ENCODE measurements around the gene ROR1. TPM values are rescaled to one million over a fixed set of nuclear protein-coding genes. Genes with fewer than 3 reads are reported as not detected.

The ROR1 gene
- total RNA-seq, 4 donors from 2014 or later, result 2.6 to 37.6 (median 11.5) TPM

DNA sequence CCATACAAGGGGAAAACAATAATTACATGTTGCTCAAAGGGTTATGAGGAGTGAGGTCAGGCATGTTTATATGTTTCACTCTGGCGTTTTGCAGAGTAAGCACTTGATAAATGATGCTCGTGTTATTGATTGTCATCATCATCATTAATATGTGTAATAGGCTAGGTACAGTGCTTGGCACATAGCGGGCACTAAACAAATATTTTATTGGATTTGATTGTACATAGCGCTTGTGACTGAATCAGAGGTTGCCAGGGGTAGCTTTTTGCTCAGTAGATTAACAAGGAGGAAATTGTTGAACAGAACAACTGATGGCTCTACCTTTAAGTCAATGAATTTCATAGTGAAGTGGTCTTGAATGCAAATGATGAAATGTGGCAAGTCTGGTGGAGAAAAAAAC, 91.7 kb downstream of the ROR1 start:
- no peaks in the 10 kb centered on the region for H3K36me3 ChIP-seq
- no peak overlapping the region for H3K4me3 ChIP-seq
- intact Hi-C loops (cut with DNase I; ENCODE audit: low total_unique reads), result loop anchor here (10.0 kb wide), 1 partner anchor 91 kb away; the partner anchor contains the start of gene ROR1
- H3K27me3 ChIP-seq, result no peaks in the 10 kb centered on the region
- peaks cover 6 to 14% of the 10 kb centered on the region in 2 donors for H3K4me1 ChIP-seq
- TF ChIP-seq POLR2A (IDR thresholded peaks at IDR 0.05), result no peak
- TF ChIP-seq, protein P1, sequence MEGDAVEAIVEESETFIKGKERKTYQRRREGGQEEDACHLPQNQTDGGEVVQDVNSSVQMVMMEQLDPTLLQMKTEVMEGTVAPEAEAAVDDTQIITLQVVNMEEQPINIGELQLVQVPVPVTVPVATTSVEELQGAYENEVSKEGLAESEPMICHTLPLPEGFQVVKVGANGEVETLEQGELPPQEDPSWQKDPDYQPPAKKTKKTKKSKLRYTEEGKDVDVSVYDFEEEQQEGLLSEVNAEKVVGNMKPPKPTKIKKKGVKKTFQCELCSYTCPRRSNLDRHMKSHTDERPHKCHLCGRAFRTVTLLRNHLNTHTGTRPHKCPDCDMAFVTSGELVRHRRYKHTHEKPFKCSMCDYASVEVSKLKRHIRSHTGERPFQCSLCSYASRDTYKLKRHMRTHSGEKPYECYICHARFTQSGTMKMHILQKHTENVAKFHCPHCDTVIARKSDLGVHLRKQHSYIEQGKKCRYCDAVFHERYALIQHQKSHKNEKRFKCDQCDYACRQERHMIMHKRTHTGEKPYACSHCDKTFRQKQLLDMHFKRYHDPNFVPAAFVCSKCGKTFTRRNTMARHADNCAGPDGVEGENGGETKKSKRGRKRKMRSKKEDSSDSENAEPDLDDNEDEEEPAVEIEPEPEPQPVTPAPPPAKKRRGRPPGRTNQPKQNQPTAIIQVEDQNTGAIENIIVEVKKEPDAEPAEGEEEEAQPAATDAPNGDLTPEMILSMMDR (IDR thresholded peaks at IDR 0.05), result no peak
- no peaks in the 10 kb centered on the region for H3K9me3 ChIP-seq
- no peak for DNase-seq
- H3K27ac ChIP-seq, result no peak overlapping the region

DNA sequence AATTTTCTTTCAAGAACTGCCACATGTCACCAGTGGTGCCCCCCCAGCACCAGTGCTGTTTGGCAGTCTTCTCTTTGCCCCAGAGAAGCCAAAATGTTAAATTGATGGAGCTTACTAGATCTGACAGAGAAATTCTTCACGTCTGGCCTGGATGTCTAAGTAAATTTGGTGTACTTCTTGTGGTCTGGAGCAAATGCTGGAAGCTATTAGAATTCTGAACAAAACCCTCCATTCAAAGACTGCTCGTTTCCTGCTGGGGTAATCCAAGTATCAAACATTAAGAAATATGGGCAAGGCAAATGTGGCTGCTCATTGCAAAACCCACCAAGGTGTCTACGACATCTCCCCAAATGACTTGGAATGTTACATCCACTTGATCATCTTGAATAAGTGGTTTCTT, 92.3 kb downstream of the ROR1 start:
- Histone ChIP-seq H3K27me3 (no peaks in the 10 kb centered on the region), H3K4me3 (no peak overlapping the region), H3K27ac (no peak overlapping the region), H3K9me3 (no peaks in the 10 kb centered on the region), H3K36me3 (no peaks in the 10 kb centered on the region), H3K4me1 (peaks cover 6 to 14% of the 10 kb centered on the region in 2 donors)
- DNase-seq, result no peak
- TF ChIP-seq POLR2A (IDR thresholded peaks at IDR 0.05), result no peak
- TF ChIP-seq, protein P1 (IDR thresholded peaks at IDR 0.05), result no peak
- intact Hi-C loops (cut with DNase I; ENCODE audit: low total_unique reads), result loop anchor here (10.0 kb wide), 1 partner anchor 91 kb away; the partner anchor contains the start of gene ROR1

DNA sequence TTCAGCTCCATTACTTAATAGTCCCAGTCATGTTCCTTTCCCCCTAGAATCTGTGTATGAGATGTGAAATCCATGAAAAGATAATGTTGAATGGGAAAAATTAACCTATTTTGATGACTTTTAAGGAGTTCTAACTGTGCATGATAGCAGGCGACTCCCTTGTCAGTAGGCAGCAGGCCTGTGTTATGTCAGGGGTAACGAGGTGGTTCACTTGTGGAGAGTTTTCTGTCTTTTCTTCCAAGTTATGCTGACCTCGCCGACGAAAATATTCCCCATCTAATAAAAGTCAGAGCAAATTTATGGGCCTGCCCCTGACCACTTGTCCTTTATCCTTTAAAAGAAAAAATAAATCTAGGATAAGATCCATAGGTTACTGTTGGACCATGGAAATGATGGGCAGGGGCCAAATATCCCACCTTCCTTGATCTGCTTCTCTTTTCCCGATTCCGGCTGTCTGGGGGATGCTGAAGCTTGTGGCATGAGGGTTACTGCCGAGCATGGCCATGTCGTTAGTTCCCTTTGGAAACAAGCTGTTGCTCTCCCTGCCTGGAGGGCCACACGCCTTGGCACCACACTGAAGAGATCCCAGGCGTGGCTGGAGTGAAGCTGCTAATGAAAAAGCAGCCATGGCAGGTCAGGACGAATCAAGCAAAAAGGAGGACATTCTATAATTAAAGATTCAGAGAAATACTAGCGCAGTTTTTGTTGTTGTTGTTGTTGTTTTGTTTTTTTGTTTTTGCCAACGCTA, 93.8 kb downstream of the ROR1 start:
- intact Hi-C loops (cut with DNase I; ENCODE audit: low total_unique reads), result loop anchor here (10.0 kb wide), 1 partner anchor 93 kb away; the partner anchor contains the start of gene ROR1
- no peaks in the 10 kb centered on the region for H3K27me3 ChIP-seq
- TF ChIP-seq, protein P1 (IDR thresholded peaks at IDR 0.05), result no peak
- TF ChIP-seq POLR2A (IDR thresholded peaks at IDR 0.05), result no peak
- peaks cover 6 to 9% of the 10 kb centered on the region in 2 donors for H3K4me1 ChIP-seq
- no peaks in the 10 kb centered on the region for H3K9me3 ChIP-seq
- peak; percentile 62 to 76 for DNase-seq
- peak overlapping the region; percentile 44 to 70 for H3K27ac ChIP-seq
- H3K36me3 ChIP-seq, result no peaks in the 10 kb centered on the region
- no peak overlapping the region for H3K4me3 ChIP-seq

DNA sequence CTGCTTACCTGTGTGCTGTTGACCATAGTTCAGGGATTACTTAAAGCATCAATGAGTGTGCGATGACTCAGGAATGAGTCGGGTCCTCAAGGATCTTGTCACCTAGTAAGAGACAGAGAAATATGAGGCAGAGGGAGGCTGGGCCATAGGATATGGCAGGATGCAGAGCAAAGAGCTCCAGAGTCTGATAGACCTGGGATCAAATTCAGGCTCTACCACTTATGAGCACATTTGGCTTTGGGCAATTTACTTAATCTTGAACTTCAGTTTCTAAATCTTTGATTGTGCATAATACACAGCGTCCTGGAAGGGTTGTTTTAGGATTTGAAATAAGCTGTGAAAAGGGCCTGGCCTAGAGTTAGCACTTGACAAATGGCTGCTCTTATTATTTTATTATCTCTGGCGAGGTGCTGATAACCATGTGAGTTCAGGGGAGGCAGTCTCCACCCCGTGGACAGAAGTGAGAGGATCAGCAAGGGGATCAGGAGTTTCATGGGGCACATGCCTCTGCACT, 94.5 kb downstream of the ROR1 start:
- peaks cover 6 to 9% of the 10 kb centered on the region in 2 donors for H3K4me1 ChIP-seq
- DNase-seq, result peak; percentile 59 to 72
- intact Hi-C loops (cut with DNase I; ENCODE audit: low total_unique reads), result loop anchor here (10.0 kb wide), 1 partner anchor 94 kb away; the partner anchor contains the start of gene ROR1
- H3K27me3 ChIP-seq, result no peaks in the 10 kb centered on the region
- H3K4me3 ChIP-seq, result no peak overlapping the region
- TF ChIP-seq, protein P1 (IDR thresholded peaks at IDR 0.05), result peak; percentile 15 to 41 (median 32)
- TF ChIP-seq POLR2A (IDR thresholded peaks at IDR 0.05), result no peak
- H3K36me3 ChIP-seq, result no peaks in the 10 kb centered on the region
- H3K27ac ChIP-seq, result peak overlapping the region; percentile 44 to 70
- no peaks in the 10 kb centered on the region for H3K9me3 ChIP-seq

DNA sequence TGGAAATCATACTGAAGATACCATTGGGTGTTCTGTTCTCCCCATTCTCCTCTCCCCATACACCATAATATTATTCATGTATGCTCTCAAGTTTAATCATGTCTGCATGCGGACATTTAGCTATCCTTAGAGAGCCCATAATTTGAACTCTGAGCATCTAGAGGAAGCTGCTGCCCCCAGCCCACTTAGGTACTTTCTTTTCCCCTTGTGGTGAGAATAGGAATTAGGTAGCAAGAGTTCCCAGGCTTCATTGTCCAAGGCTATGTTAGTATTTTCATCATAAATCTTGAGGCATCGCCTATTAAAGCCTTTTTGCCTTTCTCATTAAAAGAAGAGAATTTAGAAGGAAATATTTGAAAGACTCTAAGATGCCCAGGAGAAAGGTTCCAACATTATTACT, 96.3 kb downstream of the ROR1 start:
- TF ChIP-seq, protein P1 (IDR thresholded peaks at IDR 0.05), result no peak
- TF ChIP-seq POLR2A (IDR thresholded peaks at IDR 0.05), result no peak
- Histone ChIP-seq H3K4me3 (no peak overlapping the region), H3K4me1 (peaks cover 6 to 9% of the 10 kb centered on the region in 2 donors), H3K27me3 (no peaks in the 10 kb centered on the region), H3K36me3 (no peaks in the 10 kb centered on the region), H3K27ac (no peak overlapping the region), H3K9me3 (no peaks in the 10 kb centered on the region)
- DNase-seq, result no peak
- intact Hi-C loops (cut with DNase I; ENCODE audit: low total_unique reads), result no loop called here

Data from uterus (tissue), 4 donors.